Measurements from ENCODE around the gene SPSB4. TPM values are rescaled to one million over a fixed set of nuclear protein-coding genes. Genes with fewer than 3 reads are reported as not detected.
"Not testable (repeated sequence)": the region's sequence is repeated elsewhere in the genome, so short reads cannot be mapped to it uniquely, and the experiment has no call there.

Gene SPSB4
- polyA plus RNA-seq (2013, experiment 1 of 2): 18.6 TPM
- polyA plus RNA-seq (2013, experiment 2 of 2): 18.7 TPM

GRCh38 chr3:141050576-141051442 lies at the start of gene SPSB4:
Gene SPSB4, plus strand, starts transcription at chr3:141051347. Its CDS starts 14,758 bp downstream, at chr3:141066105.
- 5 to 6% methylated on average over 33 to 34 of the region's 68 CpGs for WGBS, 2 experiments (ENCODE audit: insufficient coverage in 2 of 2)
- H3K27ac ChIP-seq (ENCODE audit: low read depth, low read length, severe bottlenecking): peak within 1 kb of the TSS; percentile 69
- no peaks in the 10 kb centered on the region for H3K9me3 ChIP-seq (ENCODE audit: control insufficient read depth, low read length)
- no peaks in the 10 kb centered on the region for H3K36me3 ChIP-seq (ENCODE audit: control insufficient read depth, insufficient read depth, low read length)
- H3K4me3 ChIP-seq (ENCODE audit: extremely low read depth, insufficient read depth, low read length, poor library complexity, severe bottlenecking): peak within 1 kb of the TSS; percentile 58
- no peaks in the 10 kb centered on the region for H3K4me1 ChIP-seq (ENCODE audit: control insufficient read depth, insufficient read depth, low read length, poor library complexity, severe bottlenecking)

- H3K36me3 ChIP-seq (ENCODE audit: control insufficient read depth, insufficient read depth, low read length): no peaks in the 10 kb centered on the region
- WGBS, 2 experiments (ENCODE audit: insufficient coverage in 2 of 2): 100% methylated on average over 1 of the region's 1 CpG; no CpG with 5 or more reads in 1 of the 2 experiments
- no peak overlapping the region for H3K27ac ChIP-seq (ENCODE audit: low read depth, low read length, severe bottlenecking)
- H3K9me3 ChIP-seq (ENCODE audit: control insufficient read depth, low read length): no peaks in the 10 kb centered on the region
- no peak overlapping the region for H3K4me3 ChIP-seq (ENCODE audit: extremely low read depth, insufficient read depth, low read length, poor library complexity, severe bottlenecking)
- no peaks in the 10 kb centered on the region for H3K4me1 ChIP-seq (ENCODE audit: control insufficient read depth, insufficient read depth, low read length, poor library complexity, severe bottlenecking)
Observed at GRCh38 chr3:141006344-141006743, 44.8 kb upstream of the SPSB4 start.

GRCh38 chr3:141009496-141009895 lies 41.7 kb upstream of the SPSB4 start:
- H3K27ac ChIP-seq (ENCODE audit: low read depth, low read length, severe bottlenecking): no peak overlapping the region
- H3K4me1 ChIP-seq (ENCODE audit: control insufficient read depth, insufficient read depth, low read length, poor library complexity, severe bottlenecking): no peaks in the 10 kb centered on the region
- no peaks in the 10 kb centered on the region for H3K9me3 ChIP-seq (ENCODE audit: control insufficient read depth, low read length)
- H3K36me3 ChIP-seq (ENCODE audit: control insufficient read depth, insufficient read depth, low read length): no peaks in the 10 kb centered on the region
- no peak overlapping the region for H3K4me3 ChIP-seq (ENCODE audit: extremely low read depth, insufficient read depth, low read length, poor library complexity, severe bottlenecking)
- whole genome bisulfite sequencing, 2 experiments (ENCODE audit: insufficient coverage in 2 of 2): 100% methylated on average over 2 of the region's 3 CpGs; no CpG with 5 or more reads in 1 of the 2 experiments

GRCh38 chr3:141011232-141011996 lies 39.7 kb upstream of the SPSB4 start:
- Histone ChIP-seq H3K36me3 (ENCODE audit: control insufficient read depth, insufficient read depth, low read length) (no peaks in the 10 kb centered on the region), H3K27ac (ENCODE audit: low read depth, low read length, severe bottlenecking) (no peak overlapping the region), H3K9me3 (ENCODE audit: control insufficient read depth, low read length) (no peaks in the 10 kb centered on the region), H3K4me3 (ENCODE audit: extremely low read depth, insufficient read depth, low read length, poor library complexity, severe bottlenecking) (no peak overlapping the region), H3K4me1 (ENCODE audit: control insufficient read depth, insufficient read depth, low read length, poor library complexity, severe bottlenecking) (no peaks in the 10 kb centered on the region)
- WGBS, 2 experiments (ENCODE audit: insufficient coverage in 2 of 2): 5 to 36% methylated on average over 6 to 7 of the region's 13 CpGs

- Histone ChIP-seq H3K4me3 (ENCODE audit: extremely low read depth, insufficient read depth, low read length, poor library complexity, severe bottlenecking) (no peak overlapping the region), H3K36me3 (ENCODE audit: control insufficient read depth, insufficient read depth, low read length) (no peaks in the 10 kb centered on the region), H3K27ac (ENCODE audit: low read depth, low read length, severe bottlenecking) (no peak overlapping the region), H3K9me3 (ENCODE audit: control insufficient read depth, low read length) (no peaks in the 10 kb centered on the region), H3K4me1 (ENCODE audit: control insufficient read depth, insufficient read depth, low read length, poor library complexity, severe bottlenecking) (no peaks in the 10 kb centered on the region)
- 64% methylated on average over 2 of the region's 4 CpGs; no CpG with 5 or more reads in 1 of the 2 experiments for WGBS, 2 experiments (ENCODE audit: insufficient coverage in 2 of 2)
Observed at GRCh38 chr3:141011997-141012262, 39.2 kb upstream of the SPSB4 start.

- no peaks in the 10 kb centered on the region for H3K36me3 ChIP-seq (ENCODE audit: control insufficient read depth, insufficient read depth, low read length)
- no peaks in the 10 kb centered on the region for H3K4me1 ChIP-seq (ENCODE audit: control insufficient read depth, insufficient read depth, low read length, poor library complexity, severe bottlenecking)
- no peak overlapping the region for H3K4me3 ChIP-seq (ENCODE audit: extremely low read depth, insufficient read depth, low read length, poor library complexity, severe bottlenecking)
- H3K9me3 ChIP-seq (ENCODE audit: control insufficient read depth, low read length): no peaks in the 10 kb centered on the region
- 100% methylated on average over 1 of the region's 2 CpGs; no CpG with 5 or more reads in 1 of the 2 experiments for WGBS, 2 experiments (ENCODE audit: insufficient coverage in 2 of 2)
- no peak overlapping the region for H3K27ac ChIP-seq (ENCODE audit: low read depth, low read length, severe bottlenecking)
Observed at GRCh38 chr3:141012571-141012970, 38.6 kb upstream of the SPSB4 start.

- Histone ChIP-seq H3K9me3 (ENCODE audit: control insufficient read depth, low read length) (no peaks in the 10 kb centered on the region), H3K27ac (ENCODE audit: low read depth, low read length, severe bottlenecking) (no peak overlapping the region), H3K4me3 (ENCODE audit: extremely low read depth, insufficient read depth, low read length, poor library complexity, severe bottlenecking) (no peak overlapping the region), H3K4me1 (ENCODE audit: control insufficient read depth, insufficient read depth, low read length, poor library complexity, severe bottlenecking) (peaks cover 2% of the 10 kb centered on the region), H3K36me3 (ENCODE audit: control insufficient read depth, insufficient read depth, low read length) (no peaks in the 10 kb centered on the region)
- 79 to 86% methylated on average over 1 to 3 of the region's 3 CpGs for WGBS, 2 experiments (ENCODE audit: insufficient coverage in 2 of 2)
Observed at GRCh38 chr3:141015481-141015880, 35.7 kb upstream of the SPSB4 start.

GRCh38 chr3:141017366-141018322 lies 33.5 kb upstream of the SPSB4 start:
- not testable (repeated sequence) for H3K4me3 ChIP-seq (ENCODE audit: extremely low read depth, insufficient read depth, low read length, poor library complexity, severe bottlenecking); H3K4me1 ChIP-seq (ENCODE audit: control insufficient read depth, insufficient read depth, low read length, poor library complexity, severe bottlenecking); H3K36me3 ChIP-seq (ENCODE audit: control insufficient read depth, insufficient read depth, low read length); H3K27ac ChIP-seq (ENCODE audit: low read depth, low read length, severe bottlenecking); H3K9me3 ChIP-seq (ENCODE audit: control insufficient read depth, low read length)
- 91 to 97% methylated on average over 13 to 16 of the region's 23 CpGs for WGBS, 2 experiments (ENCODE audit: insufficient coverage in 2 of 2)

GRCh38 chr3:141019244-141019643 lies 31.9 kb upstream of the SPSB4 start:
- H3K9me3 ChIP-seq (ENCODE audit: control insufficient read depth, low read length): no peaks in the 10 kb centered on the region
- H3K27ac ChIP-seq (ENCODE audit: low read depth, low read length, severe bottlenecking): no peak overlapping the region
- H3K36me3 ChIP-seq (ENCODE audit: control insufficient read depth, insufficient read depth, low read length): no peaks in the 10 kb centered on the region
- H3K4me1 ChIP-seq (ENCODE audit: control insufficient read depth, insufficient read depth, low read length, poor library complexity, severe bottlenecking): peaks cover 4% of the 10 kb centered on the region
- 87 to 91% methylated on average over 16 to 19 of the region's 19 CpGs for WGBS, 2 experiments (ENCODE audit: insufficient coverage in 2 of 2)
- no peak overlapping the region for H3K4me3 ChIP-seq (ENCODE audit: extremely low read depth, insufficient read depth, low read length, poor library complexity, severe bottlenecking)

GRCh38 chr3:141020143-141020830 lies 30.9 kb upstream of the SPSB4 start:
- no peaks in the 10 kb centered on the region for H3K36me3 ChIP-seq (ENCODE audit: control insufficient read depth, insufficient read depth, low read length)
- no peak overlapping the region for H3K4me3 ChIP-seq (ENCODE audit: extremely low read depth, insufficient read depth, low read length, poor library complexity, severe bottlenecking)
- H3K27ac ChIP-seq (ENCODE audit: low read depth, low read length, severe bottlenecking): no peak overlapping the region
- peaks cover 4% of the 10 kb centered on the region for H3K4me1 ChIP-seq (ENCODE audit: control insufficient read depth, insufficient read depth, low read length, poor library complexity, severe bottlenecking)
- no peaks in the 10 kb centered on the region for H3K9me3 ChIP-seq (ENCODE audit: control insufficient read depth, low read length)
- 88 to 92% methylated on average over 4 to 5 of the region's 5 CpGs for WGBS, 2 experiments (ENCODE audit: insufficient coverage in 2 of 2)
